GM13976 (cell line): ENCODE data around the gene TMCO6.

Experiments
- DNase-seq: peaks from one replicate; pipeline ENCODE4 v3.0.0; 2012; ENCODE audit warnings: low spot score
- in situ Hi-C: fragments of 300-500 bp; cut with MboI; formaldehyde crosslinking; loops from one replicate; pipeline ENCODE4 v1.12.0; 2022; ENCODE audit warnings: low sequenced_read_pairs, mixed read lengths, inconsistent platforms; ENCODE audit not compliant: unreplicated experiment
- TF ChIP-seq, protein P1 (sequence below): IDR thresholded peaks from 2 replicates; pipeline ENCODE4 v1.5.1; 2012; ENCODE audit warnings: borderline replicate concordance, mild to moderate bottlenecking; ENCODE audit not compliant: insufficient read depth; ENCODE audit errors: extremely low read depth, missing control alignments, control extremely low read depth

Gene TMCO6

DNA sequence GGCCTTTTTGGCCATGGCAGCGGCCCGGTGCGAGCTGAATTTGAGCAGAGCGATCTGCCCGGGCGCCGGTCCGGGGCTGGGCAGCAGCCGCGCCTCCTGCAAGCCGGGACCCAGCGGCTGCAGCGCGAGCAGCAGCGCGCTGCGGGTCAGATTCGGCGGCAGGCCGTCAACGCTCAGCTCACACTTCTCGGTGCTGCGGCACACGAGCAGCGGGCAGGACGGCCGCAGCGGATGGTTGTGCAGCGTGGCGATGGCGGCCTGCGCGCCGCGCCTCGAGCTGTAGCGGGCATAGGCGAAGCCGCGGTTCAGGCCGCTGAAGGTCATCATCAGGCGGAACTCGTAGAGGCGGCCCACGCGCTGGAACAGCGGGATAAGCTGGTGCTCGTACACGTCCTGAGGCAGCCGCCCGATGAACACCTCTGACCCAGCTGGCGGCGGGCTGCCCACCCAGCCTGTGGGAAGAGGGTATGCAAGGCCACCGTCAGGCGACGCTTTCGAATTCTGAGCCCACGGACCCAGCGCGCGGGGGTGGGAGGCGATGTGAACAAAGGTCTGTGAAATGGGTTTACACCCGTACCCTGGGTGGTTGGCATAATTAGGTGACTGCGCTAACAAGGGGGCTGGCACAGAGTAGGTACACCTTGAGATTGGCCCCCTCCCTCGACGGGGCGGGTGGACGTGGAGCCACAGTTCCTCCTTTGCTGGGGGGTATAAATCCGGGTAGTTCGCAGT is 33.4 kb downstream of the TMCO6 start:
- in situ Hi-C loops: no loop called here
- DNase-seq: no peak
- TF ChIP-seq, protein P1, sequence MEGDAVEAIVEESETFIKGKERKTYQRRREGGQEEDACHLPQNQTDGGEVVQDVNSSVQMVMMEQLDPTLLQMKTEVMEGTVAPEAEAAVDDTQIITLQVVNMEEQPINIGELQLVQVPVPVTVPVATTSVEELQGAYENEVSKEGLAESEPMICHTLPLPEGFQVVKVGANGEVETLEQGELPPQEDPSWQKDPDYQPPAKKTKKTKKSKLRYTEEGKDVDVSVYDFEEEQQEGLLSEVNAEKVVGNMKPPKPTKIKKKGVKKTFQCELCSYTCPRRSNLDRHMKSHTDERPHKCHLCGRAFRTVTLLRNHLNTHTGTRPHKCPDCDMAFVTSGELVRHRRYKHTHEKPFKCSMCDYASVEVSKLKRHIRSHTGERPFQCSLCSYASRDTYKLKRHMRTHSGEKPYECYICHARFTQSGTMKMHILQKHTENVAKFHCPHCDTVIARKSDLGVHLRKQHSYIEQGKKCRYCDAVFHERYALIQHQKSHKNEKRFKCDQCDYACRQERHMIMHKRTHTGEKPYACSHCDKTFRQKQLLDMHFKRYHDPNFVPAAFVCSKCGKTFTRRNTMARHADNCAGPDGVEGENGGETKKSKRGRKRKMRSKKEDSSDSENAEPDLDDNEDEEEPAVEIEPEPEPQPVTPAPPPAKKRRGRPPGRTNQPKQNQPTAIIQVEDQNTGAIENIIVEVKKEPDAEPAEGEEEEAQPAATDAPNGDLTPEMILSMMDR: no peak

DNA sequence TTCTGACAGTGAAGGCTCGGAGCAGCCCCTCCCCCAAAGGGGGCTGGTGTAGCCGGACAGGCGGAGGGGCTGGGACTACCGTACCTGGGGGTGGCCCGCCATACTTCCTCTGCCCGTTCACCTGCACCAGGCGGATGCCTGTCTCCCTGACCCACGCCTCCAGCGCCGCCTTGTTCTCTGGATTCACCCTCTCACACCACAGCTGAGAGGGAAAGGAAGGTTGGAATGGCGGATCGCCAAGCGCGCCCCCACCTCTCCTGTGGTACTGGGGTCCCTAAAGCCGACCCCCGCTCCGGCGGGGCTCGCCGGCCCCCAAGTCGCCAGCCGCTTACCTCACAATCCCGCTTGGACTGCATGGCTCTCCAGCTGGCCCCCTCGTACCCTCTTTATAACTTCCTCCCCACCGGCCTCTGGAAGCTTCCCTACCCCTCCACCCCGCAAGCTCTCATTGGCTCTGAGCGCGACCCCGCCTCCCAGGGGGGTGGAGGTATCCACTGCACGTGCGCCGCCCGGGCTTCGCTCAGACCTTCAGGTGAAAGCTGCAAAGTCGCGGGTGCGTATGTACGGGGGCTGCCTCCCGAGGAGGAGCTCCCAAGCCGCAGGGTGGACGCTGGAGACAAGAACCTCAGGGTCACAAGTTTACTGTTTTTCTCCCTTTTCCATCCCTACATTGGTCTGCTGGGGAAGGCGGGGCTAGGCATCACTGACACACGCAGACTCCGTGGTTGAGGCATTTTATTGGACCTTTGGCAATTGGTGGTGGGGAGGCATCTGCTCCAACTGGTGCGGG is 34.1 kb downstream of the TMCO6 start, which contains the start of gene DND1:
Gene DND1 (minus strand): TSS at position 390 of the 790 bp plus-strand sequence. CDS start 34 bp downstream, at position 356.
- in situ Hi-C loops: no loop called here
- TF ChIP-seq, protein P1: no peak
- DNase-seq: no peak

DNA sequence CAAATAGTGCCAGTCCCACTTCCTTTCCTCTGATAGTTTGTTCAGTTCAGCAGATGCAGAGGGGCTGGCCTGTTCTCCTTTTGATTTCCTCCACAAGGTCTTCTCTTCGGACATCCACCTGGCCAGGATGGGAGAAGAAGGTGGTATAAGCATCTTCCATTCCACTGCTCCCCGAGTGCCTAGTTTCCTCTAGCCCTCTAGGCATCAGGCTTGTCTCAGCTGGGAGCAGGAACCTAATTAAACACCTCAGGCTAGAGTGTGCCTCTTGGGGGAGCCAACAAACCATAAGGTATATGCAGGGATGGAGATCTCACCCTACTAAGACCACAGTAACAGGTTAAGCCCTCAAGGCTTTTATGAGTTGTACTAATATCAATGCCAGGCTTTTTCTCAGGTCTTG is 35.0 kb downstream of the TMCO6 start:
- in situ Hi-C loops: no loop called here
- DNase-seq: no peak
- TF ChIP-seq, protein P1: no peak

DNA sequence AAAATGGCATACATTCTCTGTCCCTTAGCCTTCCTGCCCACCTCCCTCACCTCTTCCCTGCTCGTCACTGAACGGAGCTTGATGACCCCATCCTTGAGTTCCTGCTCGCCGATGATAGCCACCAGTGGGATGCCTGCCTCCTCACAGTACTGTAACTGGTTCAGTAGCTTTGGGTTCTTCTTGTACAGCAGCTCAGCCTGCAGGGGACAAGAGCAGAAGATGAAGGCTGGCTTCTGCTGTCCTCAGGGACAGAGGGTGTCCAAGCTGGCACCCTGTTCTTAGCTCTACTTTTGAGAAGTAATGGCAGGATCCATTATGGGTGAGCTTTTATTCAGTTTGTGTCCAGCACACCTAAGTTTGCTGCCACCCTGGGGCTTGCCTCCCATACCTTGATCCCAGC is 35.4 kb downstream of the TMCO6 start:
- in situ Hi-C loops: no loop called here
- no peak for DNase-seq
- TF ChIP-seq, protein P1: no peak

DNA sequence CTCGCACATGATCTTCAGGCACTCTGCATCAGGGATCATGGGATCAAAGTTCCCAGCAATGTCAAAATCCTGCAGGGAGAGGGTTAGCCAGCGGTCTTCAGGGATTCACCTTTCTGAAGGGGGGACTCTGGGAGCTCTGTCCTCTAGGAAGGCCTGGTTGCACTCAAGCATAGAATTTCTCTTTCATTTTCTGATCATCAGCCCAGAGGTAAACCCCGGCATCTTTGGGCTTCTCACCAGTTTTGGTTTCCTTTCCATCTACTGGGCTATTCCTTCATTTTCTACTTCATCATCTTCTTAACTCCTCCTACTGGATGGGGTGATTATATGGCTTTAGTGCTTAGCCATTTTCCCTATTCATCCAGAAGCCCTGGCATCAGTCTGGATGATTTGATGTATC is 38.7 kb downstream of the TMCO6 start:
- in situ Hi-C loops: no loop called here
- no peak for DNase-seq
- TF ChIP-seq, protein P1: no peak

DNA sequence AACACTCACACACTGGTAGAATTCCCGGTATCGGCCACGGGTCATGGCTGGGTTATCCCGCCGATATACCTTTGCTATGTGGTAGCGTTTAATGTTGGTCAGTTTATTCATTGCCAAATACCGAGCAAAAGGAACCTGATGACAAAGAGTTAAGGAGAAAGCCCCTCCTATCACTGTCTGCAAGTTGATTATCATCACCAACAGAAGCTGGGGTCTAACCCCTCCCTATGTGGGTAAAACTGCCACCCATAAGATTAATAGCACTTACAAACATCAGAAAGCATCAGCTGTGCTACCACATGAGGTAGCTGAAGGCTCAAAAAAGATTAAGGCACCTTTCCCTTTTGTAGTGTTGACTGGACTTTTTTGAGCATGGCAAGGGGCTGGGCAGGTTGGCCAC is 39.7 kb downstream of the TMCO6 start:
- in situ Hi-C loops: no loop called here
- no peak for DNase-seq
- TF ChIP-seq, protein P1: no peak
